Activated T-cell treated with anti-CD3 and anti-CD28 coated beads for 24 hours (primary cell): ENCODE results near the gene SREK1.

ENCODE experiments used
- DNase-seq: peaks from one replicate; pipeline ENCODE4 v3.0.0-alpha.2; 2020; ENCODE audit warnings: low read depth

Gene SREK1

DNA sequence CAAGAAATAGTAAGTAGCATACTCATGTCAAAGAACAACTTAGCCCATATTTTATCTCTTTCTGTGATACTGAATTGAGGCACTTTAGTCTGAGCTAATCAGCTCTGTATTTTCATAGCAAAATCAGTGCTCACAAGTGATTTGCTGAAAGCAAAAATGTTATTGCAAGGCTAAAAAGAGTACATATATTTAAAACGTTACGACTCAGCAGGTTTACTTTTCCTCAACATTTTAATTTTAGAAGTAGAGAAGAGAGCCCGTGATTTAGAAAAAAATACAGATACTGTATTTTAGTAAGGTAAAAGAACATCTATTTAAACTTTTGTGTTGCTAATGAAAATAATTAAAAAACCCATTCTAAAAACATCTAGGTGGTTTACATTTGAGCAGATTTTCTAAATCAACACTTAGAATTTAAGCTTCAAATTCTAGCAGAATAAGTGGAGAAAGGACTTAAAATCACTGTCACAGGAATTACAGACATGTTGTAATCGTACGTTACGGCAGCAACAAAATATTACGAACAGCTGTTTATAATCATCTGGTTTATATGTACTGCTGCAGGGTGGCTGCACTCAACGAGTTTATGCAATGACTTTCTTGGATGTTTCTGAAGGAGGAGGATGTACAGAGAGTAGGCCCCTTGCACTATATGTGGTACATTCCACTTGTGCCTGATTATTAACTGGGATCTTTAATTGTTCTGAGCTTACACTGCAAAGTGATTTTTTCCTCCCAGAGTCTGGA, 20.1 kb downstream of the SREK1 start:
- no peak for DNase-seq

DNA sequence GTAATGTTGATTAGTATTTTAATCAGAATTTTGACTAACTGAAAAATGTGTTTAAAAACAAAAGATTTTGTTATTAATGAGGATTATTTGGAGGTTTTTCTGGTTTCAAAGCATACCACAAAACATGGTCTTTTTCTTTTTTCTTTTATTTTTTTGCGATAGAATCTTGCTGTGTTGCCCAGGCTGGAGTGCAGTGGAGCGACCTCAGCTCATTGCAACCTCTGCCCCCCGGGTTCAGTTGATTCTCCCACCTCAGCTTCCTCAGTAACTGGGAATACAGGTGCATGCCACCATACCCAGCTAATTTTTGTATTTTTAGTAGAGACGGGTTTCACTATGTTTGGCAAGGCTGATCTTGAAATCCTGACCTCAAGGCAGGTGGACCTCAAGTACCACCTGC, 24.1 kb downstream of the SREK1 start:
- no peak for DNase-seq

DNA sequence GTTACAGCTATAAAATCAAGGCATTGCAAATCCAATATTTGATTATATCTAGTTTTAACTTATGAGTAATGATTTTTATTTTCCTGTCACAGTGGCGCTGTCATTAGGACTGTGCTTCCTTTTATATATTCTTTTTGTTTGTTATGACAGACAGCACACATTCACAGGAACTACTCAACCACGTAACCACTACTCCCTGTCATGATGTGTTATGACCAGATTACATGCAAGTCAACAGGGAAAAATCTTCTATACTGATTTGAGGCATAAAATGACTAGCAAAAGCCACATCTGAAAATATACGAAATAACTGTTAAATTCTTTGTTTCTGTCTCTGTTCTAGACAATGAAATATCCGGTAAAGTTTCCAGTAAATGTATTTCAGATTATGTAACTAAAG, 25.4 kb downstream of the SREK1 start:
- DNase-seq = no peak

DNA sequence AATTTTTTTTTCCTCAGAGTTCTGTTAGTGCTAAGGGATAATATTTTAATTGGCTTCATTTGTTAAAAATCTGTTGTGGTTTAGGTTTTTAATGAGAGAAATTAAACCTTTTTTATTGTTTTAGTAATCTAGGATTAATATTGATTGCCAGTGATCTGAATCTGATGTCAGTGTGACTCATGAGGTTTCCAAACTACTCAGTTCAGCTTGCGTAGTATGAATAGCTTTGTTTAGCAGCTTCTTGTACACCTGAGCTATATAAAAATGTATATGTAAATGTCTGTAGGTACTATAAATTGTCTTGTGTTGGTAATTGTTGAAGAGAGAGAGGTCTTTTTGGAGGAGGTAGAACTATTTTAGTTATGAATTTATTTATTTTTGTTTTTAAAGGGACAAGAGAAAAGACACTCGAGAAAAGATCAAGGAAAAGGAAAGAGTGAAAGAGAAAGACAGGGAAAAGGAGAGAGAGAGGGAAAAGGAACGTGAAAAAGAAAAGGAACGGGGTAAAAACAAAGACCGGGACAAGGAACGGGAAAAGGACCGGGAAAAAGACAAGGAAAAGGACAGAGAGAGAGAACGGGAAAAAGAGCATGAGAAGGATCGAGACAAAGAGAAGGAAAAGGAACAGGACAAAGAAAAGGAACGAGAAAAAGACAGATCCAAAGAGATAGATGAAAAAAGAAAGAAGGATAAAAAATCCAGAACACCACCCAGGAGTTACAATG, 26.3 kb downstream of the SREK1 start:
- DNase-seq = no peak

DNA sequence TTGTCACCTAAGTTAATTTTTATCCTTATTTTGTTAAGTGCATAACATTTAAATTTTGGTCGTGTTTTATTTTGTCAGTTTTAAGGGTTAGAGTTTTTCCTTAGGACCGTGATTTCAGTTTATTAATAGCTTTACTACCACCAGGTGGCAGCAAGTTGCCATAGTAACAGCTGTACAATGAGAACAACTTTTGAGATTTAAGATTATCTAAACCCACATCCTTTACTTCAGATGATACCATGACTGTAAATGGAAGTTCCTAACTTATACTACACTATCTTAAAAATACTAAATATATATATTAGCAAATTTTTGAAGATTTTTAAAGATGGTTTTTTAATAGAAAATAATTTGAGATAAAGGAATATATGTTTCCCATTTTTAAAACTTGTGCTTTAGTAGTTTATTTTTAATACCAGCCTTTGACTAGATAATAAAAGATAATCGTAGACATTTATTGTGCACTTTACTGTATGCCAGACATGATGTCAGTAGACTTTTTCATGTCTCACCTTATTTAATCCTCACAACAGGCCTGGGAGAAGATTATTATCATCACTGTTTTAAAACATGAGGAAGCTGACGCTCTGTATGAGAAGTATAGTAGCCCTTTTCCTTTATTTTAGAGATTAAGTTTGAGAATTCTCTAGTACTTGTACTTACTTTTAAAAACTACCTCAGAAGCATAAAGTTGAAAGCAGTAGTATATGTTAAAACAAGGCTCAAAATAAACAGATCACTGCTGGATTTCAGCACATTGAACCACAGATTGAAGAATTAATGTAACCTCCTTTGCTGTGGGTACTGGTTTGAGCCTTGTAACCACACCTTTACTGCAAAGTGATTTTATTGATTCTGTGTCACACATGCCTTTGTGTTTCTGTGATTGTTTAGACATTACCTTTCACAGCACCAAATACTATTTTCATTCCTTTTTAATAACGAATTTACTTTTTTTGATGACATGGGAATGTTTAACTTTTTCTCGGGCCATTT, 27.5 kb downstream of the SREK1 start:
- DNase-seq = peak; percentile 22

DNA sequence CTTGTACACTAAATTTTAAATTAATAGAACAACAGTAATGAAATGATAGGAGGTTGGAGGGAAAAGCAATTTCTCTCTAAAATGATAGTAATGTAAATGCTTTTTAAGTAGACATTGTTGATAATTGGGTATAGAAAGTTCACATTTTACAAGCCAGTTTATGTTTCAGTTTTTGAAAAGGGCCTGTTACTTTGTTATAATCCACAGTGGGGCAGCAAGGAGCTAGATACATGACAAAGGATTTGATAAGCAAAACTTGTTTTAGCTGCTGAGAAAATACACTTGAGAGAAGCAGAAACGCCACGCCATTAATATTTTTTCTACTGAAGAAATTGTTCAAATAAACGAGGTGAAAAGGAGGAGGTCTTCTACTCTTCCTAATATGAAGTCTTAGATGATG, 30.2 kb downstream of the SREK1 start:
- no peak for DNase-seq

DNA sequence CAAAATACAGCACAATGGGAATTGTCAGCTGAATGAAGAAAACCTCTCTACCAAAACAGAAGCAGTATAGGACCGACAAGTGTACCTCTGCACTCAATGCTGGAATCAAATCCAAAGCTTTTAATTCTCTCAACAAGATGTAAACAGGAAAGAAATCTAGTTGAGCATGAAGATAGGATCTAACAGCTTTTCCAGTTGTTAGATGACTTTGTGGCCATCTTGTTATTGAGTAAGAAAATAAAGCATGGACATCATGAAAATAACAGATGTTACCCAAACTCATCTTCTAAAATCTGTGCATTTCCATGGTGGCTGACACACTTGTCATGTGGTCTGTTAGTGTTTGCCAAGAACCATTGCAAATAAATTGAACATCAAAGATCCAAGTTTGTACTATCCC, 34.7 kb downstream of the SREK1 start:
- DNase-seq = no peak

DNA sequence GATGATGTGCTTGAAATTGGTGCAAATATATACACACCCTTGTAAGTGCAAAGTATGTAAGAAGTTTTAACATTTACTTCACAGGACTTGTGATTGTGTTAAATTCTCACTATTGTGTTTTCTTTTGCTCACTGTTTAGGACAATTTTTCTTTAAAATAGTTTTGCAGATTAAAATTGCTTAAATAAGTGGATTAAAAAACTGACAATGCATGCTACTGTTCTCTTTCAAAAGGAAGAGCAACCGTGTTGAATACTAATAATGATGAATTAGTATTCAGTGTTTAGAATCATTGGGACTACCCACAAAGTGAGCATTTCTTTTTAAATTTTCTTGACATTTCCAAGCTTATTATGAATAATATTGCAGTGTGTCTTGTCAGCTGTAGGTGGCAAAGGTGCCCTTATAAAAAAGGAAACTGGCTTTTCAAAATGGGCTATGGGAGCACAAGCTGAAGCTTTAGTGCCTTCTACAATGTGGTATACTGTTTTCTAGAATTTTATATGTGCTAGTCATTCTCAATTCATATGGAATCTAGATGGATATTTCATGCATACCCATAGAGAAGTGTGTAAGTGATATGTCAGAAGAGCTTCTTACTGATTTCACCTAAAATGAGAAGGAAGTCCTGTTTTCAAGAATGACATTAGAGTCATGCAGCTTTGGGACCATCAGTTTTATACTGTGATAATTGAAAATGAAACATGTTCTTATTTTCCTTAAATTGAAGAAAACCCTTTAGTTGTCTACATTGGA, 35.4 kb downstream of the SREK1 start:
- DNase-seq = no peak

DNA sequence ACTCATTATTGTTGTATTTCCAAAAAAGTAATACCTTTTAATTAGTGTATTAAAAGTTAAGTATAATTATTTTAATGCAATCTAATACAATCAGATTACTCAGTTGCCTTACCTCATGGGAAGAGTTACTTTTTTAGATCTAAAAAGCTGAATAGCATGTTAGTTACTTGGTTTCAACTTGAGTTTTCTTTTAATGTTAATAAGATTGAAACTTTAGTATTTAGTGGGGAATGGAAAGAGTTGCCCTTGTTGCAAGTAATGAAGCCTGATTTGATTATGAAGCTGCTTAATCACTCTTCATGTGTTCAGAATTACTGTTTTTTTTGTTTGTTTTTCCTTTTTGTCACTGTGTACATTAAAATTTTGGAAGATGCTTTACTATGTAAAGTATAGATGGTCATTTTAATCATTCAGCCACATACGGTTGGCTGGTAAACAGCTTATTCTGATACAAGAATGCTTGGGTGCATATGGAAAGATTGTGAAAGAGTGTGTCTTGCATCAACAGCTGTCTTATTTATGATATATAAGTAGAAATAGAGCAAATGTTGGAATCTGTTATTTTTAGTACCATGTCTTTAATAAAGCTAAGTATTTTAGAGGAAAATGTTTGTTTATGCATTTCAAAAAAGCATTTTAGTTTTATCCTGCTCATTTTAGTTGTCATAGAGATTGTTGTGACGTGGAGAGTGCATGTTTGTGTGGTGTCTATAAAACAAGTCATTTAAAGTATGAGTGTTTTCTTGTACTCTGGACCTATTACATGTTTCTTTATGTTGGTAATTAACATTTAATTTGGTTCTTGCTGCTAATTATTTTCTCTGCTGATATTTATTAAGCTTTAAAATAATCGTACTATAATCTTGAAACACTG, 36.4 kb downstream of the SREK1 start:
- no peak for DNase-seq

DNA sequence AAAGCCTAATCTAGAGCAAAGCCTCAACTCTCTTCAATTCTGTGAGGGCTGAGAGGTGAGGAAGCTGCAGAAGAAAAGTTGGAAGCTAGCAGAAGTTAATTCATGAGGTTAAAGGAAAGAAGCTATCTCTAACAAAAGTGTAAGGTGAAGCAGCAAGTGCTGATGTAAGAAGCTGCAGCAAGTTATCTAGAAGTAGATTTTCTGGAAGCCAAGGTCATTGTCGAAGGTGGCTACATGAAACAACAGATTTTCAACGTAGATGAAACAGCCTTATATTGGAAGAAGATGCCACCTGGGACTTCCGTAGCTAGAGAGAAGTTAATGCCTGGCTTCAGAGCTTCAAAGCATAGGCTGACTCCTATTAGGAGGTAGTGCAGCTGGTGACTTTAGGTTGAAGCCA, 42.0 kb downstream of the SREK1 start:
- no peak for DNase-seq

DNA sequence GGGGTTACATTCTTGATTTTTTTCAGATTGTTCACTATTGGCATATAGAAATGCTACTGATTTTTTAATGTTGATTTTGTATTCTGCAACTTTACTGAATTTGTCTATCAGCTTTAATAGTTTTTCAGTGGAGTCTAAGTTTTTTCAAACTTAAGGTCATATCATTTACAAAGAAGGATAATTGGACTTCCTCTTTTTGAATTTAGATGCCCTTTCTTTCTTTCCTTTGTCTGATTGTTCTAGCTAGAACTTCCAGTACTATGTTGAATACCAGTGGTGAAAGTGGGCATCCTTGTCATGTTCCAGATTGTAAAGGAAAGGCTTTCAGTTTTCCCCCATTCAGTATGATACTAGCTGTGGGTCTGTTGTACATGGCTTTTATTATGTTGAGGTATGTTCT, 49.3 kb downstream of the SREK1 start:
- DNase-seq = no peak

DNA sequence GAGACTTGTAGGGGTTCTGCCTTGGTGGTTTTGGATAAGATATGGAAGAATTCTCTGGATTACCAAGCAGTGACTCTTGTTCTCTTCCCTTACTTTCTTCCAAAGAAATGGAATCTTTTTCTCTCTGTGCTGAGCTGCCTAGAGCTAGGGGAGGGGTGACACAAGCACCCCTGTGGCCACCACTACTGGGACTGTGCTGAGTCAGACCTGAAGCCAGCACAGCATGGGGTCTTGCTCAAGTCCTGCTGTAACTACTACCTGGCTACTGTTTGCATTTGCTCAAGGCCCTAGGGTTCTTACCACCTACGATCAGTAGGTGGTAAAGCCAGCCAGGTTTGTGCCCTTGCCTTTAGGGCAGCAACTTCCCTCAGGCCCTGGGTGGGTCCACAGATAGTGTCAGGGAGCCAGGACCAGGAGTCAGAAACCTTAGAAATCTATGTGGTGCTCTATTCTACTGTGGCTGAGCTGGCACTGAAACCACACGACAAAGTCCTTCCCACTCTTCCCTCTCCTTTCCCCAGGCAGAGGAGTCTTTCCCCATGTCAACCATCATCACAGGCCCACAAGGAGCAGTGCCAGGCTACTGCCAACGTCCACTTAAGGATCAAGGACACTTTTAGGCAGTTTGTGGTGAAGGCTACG, 53.8 kb downstream of the SREK1 start:
- DNase-seq = no peak

DNA sequence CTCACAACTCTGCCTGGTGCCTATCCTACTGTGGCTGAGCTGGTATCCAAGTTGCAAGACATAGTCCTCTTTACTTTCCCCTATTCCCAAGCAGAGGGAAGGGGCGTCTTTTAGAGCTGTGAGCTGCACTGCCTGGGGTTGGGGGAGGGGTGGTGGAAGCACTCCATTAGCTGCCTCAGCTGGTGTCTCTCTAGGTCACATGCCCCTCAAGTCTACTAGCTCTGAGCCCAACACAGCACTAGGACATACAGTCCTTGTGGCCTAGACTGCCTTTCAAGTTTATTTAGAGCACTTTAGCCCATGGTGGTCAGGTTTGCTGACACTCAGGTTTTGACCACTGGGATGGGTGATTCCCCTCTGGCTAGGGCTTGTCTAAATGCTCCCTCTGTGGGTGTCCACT, 54.7 kb downstream of the SREK1 start:
- DNase-seq = no peak

DNA sequence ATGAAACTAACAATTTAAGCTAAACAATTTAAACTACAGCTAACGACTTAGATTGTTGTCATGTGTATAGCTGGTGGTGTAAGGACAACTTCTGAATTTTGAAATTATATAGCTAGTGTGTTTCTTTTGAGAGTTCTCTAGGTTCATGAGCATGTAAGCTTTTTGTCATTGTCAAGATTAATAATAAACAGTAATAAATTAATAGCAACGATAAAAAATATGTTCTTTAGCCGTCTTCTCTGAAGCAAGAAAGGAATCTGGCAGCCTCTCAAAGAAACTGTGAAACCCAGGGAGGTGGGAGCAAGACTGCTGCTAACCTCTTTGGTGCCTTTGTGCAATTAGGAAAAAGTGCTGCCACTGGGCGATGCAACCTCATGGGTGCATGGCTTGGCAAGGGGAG, 59.4 kb downstream of the SREK1 start:
- no peak for DNase-seq

DNA sequence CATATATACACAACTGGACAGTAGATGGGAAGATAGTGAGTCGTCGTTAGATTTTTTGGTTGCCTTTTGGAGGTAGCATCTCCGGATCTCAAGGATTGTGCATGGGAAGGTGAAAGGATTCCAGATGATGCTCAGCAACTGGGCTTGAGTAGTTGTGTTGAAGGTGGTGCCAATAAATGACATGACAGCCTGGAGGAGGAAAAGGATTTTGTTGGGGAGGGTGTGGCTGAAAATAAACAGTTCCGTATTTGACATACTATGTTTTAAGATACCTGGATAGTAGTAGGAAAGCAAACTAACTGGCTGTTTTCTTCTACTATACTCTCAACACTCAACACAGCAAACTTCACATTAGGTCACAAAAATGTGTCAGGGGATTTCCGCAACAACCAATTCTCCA, 62.4 kb downstream of the SREK1 start:
- DNase-seq = no peak

DNA sequence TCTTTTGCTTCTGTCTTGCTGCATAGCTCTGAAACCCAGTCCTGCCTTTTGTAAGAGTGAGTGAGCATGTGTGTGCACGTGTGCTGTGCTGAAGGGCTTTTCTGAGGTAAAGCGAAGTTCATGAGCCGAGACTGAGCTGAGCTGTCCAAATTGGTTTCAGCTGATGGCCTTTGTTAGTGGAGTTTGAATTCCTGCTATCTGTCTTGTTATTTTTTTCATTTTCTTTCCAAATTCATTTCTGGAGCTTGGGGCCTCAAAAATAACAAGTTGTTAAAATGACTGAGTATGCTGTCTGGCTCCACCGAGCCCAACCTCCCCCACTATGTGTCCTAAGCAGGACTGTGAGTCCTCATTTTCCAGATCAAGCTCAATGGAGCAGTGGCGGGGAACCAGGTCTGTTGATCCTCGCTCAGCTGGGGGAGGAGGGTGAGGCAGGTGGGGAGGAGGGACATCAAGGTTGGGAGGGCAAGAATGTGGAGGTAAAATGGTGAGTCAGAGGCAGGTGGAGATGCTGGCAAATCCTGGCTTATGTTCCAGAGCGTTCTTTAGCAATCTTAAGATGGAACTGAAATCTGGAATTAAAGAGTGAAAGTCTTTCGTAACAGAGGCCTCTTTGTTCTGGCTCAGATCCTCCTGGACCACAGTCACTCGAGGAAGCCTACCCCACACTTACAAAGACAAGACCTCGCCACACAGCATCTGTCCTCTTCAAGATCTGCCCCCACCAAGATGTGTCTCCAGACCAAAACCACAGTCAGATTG, 63.9 kb downstream of the SREK1 start:
- no peak for DNase-seq

DNA sequence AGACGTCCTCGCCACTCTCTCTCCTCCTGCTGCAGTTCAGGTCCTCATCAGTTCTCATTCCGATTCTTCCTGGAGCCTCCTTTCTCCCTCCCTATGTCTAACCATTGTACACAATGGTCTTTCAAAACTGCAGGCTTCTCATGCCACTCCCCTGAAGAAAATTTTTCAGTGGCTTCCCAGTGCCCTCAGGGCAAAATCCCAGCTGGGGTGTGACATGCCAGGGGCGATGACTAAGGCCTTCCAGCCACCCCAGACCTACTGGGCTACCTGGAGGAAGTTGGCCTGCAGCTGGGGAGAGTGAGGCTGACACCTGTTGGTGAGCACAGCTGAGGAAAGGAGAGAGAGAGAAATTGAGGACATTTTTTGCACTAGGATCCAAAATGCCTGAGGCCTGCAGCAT, 65.2 kb downstream of the SREK1 start:
- no peak for DNase-seq

DNA sequence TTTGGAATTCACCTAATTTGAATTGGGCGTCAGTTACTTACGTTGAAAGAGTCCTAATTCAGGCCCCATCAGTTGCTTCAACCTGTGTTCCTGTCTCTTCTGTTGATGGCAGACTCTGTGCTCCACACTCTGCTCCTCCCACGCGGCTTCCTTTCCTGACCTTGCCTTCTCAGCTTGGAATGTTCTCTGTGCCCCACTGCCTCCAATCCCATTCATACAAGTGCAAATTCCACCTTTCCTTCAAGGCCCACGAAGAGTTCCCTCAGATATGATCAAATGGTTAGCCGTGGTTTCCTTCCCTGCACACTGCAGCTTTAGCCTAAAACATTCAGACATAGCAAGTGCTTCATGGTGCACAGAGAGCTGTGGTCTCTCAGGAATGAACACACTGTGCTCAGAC, 65.7 kb downstream of the SREK1 start:
- DNase-seq = no peak

DNA sequence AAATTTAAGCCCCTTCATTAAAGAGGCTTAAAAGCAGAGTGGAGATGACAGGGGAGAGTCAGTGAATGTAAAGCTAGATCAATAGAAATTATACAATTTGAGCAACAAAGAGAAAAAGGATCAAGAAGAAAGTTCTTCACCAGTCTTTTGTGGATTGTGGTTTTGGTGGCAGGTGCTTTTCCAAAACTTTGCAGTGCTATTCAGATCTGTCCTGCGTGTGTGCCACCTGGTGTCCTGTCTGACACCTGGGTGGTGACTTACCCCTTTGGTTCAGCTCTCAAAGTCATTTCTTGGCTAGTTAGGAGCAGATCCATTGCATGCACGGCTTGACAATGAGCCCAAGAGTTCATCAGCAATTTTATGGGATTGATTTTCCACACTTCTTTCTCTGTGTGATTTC, 69.4 kb downstream of the SREK1 start:
- DNase-seq = no peak

DNA sequence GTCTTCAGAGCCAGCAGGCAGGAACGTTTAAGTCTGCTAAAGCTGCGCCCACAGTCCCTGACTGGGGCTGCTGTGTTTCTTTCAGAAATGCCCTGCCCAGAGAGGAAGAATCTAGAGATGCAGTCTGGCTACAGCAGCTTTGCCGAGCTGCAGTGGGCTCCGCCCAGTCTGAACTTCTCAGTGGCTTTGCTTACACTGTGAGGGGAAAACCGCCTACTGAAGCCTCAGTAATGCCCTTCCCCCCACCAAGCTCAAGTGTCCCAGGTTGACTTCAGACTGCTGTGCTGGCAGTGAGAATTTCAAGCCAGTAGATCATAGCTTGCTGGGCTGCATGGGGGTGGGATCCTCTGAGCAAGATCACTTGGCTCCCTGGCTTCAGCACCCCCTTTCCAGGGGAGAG, 78.4 kb downstream of the SREK1 start:
- DNase-seq = no peak
